HG03060 (cell line): ENCODE data around the gene ITGA5.
A peak's percentile ranks its signal among the peaks of the same experiment; 100 is the strongest.

Experiments
- ATAC-seq: cut with Tn5 transposase; IDR thresholded peaks from one replicate; pipeline ENCODE4 v1.9.1; 2021; ENCODE audit warnings: low read depth, moderate number of reproducible peaks; ENCODE audit not compliant: unreplicated experiment

ITGA5 gene

GRCh38 chr12:54374562-54375258 is 44.4 kb downstream of the ITGA5 start:
- ATAC-seq = no peak

DNA sequence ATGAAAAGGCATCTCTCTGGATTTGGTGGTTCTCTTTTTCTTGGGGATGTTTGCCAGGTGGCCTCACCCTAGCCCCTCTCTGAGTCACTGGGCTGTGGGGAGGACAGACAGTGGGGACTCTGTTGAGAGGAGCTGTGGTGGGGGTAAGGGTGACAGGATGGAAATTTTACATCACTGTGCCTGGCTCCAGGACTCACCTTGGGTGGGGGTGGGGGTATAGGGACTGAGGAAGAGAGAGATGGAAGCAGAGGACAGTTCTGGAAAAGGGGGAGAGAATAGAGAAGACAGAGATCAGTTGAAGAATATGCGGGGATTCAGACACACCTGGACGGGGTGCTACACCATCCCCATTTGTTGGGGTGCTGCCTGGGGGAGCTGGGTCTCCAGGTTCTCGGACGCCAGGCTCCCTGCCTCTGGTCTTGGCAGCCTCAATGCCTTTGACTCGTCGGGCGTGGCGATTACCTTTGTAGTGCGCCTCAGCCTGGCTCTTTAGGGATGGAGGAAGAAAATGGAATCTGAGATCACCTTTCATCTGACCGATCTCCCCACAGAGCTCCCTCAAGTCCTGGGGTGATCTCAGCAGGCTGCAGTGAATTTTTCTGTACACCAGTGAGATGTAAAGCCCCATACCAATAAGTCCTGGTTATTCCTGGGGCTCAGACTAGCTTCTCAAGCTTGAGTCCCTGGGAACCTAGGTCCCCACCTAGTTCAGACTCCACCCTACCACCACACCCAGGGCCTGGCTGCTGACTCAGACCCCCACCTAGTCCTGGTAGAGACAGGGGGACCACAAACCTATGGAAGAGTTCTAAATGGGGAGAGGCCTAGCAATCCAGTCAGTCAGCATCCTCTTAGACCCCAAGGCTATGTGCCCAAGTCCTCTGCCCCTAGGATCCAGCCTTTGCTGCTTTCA is 45.2 kb downstream of the ITGA5 start:
- no peak for ATAC-seq

DNA sequence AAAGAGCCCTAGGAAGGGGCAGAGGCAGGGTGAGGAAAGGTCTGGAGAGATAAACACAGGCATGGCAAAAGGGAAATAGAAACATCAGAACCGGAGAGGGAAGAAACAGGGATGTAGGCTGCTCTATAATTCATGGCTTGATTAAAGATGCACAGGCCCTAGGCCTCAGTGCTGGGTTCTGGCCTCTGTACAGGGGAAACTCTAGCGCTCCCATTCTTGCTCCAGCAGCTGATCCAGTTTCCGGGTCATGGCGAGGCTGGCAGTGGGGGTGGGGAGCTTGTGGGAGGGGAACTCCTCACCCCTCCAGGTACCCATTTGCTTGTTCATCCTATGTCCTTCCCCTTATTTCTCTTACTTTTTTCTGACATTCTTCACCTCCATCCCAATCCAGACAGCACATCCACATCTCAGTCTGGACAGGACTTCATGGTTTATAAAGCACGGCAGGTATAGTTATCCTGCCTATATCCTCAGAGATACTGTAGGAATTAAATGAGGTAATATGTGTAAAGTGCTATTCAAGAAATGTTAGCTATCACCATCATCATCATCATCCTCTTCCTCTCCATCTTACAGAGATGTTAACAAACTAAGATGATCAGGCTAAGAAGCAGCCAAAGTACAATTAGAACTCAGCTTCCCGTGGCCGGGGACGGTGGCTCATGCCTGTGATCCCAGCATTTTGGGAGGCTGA is 46.8 kb downstream of the ITGA5 start:
- no peak for ATAC-seq

DNA sequence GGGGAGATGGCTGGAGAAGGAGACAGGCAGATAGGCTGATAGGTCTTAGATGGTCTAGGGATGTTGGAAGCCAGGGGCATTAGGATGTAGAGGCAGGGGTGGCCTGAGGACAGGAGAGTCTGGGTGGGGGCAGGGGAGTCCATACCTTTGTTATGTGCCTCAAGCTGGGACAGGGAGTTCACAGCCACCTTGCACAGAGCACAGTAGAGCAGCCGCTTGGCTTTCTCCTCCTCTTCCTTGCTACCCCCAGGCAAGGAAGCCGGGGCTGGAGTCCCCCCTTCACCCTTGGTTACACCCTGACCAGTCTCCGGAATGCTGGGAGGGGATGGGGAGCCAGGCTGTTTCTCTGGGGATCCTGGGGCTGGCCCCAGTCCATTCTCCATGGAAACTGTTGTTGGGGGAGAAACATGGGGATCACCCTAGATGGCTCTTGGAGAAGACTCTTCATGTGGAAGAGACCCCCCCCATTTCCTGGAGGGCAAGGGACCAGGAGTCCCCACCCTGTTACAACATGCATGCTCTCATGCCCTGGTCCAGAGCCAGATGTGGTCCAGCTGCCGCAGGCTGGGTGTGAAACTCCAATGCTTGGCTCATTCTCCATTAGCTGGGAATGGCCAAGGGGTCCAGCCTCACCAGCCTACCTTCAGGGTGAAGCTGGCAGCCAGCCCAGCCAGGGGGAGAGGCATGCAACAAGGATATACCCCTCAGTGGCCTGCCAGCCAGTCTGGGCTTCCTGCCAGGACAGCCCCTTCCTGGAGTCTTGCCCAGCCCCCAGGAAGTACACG is 47.5 kb downstream of the ITGA5 start:
- ATAC-seq = no peak

DNA sequence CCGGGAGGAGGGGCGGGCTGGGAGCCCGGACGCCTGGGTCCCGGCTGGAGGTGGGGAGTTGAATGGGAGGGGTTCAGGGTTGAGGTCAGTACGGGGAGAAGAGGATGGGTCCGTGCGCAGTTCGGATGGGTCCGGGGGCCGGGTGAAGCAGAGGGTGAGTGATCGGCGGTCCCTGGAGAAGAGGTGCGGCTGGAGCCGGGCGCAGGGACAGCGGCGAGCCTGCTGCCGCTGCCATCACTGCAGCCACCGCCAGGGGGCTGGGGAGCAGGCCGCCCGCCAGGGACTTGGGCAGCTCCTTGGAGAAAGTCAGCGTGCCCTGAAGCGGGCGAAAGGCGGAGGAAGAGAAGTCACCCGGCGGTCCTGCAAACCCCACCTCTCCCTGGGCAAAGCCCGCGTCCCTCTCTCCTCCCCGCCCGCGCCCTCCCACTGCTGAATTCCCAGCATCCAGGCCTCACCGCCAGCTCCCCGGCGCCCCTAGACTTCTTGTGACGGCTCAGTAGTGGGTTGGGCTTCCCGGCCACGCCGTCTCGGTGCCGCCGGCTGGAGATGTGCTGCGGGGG is 48.8 kb downstream of the ITGA5 start:
- no peak for ATAC-seq

GRCh38 chr12:54369597-54370131 is 49.4 kb downstream of the ITGA5 start:
- no peak for ATAC-seq

GRCh38 chr12:54368709-54369596 is 50.1 kb downstream of the ITGA5 start:
- ATAC-seq = no peak

DNA sequence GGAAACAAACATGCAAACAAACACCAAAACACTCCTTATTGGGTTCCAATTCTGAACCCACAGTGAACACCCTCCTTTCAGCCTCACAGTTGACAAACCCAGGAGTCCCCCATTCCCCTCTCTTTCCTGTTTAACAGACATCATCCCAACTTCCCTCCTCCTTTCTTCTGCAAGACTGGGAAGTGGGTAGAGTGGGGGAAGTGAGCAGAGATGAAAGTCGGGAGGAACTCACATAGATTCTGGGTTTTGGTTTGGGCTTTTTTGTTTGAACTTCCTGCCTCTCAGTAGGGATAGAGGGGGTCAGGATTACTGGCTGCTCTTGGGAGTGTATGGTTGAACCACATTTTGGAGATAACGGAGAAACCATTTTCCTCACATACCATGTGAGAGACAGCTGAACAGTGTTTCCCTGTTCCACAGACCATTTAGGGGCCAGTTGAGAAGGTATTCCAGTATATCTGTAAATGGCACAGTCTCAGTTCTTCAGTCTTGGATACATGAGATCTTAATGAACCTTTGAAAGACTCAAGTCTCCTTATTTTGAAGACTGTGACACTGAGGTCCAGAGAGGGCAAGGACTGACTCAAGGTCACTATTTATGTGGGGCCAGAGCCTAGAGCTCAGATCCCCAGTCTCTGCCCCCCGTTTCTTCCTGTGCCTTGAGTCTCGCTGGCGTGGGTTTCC is 50.9 kb downstream of the ITGA5 start:
- ATAC-seq = no peak

DNA sequence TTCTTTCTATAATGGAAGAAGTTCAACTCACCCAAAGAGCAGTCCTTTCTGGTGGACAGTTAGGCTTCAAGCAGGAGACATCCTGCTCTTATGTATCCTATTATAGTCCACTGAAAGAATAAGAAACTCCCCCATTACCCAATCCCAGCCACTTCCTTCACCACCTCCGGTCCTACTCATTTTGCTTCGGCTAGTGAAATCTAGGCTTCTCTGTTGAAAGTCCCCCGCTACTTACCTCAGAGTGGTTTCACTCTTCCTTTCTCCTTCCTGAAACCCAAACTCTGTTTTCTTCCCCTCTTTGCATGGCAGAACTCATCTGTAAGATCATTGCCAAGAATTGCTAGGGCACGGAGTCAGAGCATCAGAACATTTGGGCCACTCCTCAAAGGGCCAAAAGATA is 54.7 kb downstream of the ITGA5 start, which contains the start of gene GPR84:
Gene GPR84, minus strand, starts transcription at position 74 of the 400 bp plus-strand sequence. CDS start 635 bp downstream, outside the sequence.
- ATAC-seq = no peak

DNA sequence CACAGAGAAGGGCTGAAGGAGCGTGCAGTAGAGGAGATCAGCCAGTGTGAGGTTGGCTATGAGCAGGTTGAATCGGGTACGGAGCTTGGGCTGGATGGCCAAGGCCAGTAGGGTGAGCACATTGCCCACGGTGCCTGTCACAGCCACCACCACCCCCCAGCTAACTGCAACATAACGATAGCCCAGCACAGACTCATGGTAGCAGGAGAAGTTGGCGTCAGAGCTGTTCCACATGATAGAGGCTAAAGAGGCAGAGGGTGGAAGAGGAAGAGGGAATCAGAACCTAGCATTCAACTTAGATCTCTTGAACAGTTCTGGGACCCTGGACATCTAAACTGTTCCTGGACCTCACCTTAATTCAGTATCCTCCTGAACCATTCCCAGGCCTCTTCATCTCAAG is 55.4 kb downstream of the ITGA5 start:
- ATAC-seq = no peak

DNA sequence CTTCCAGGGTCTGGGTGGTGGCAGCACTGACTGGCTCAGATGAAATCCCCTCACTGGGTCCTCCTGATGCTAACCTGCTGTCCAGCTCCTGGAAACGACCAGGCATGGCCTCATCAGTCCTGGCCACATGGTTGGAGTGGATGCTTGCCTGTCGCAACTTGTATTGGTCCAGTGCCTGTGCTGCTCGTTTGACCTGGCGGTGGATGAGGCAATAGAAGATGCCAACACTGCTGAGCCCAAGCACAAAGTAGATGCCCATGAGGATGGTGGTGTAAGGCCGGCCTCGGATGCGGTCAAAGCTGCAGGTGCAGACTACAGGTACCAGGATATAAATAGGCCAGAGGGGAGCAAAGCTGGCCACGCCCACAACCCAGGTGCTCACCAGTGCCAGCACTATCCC is 56.0 kb downstream of the ITGA5 start:
- no peak for ATAC-seq

GRCh38 chr12:54360717-54361456 is 58.2 kb downstream of the ITGA5 start:
- no peak for ATAC-seq

DNA sequence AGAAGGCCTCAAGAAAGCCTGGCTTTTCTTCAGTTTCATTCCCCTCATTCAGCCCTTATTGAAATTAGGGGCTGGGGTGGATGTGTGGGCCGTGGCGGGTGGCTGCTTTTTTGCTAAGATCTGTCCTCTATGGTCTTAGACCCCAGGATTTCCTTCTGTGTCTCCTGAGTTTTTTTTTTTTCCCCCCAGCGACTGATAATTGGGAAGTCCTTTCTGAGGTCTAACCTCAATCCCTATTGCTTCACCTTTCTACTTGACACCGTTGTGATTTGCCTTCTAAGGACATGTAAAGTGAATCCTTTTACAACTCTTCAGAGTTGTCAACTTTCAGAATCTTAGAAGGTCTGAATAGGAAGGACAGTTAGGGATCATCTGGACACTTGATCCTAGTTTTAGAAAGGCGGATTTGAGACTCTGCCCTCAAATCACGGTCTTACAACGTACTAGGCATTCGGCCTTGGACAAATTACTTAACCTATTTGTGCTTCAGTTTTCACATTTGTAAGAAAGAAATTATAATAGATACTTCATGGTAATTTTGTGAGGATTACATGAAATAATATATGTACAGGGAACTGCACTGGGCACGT is 59.2 kb downstream of the ITGA5 start:
- ATAC-seq = no peak

DNA sequence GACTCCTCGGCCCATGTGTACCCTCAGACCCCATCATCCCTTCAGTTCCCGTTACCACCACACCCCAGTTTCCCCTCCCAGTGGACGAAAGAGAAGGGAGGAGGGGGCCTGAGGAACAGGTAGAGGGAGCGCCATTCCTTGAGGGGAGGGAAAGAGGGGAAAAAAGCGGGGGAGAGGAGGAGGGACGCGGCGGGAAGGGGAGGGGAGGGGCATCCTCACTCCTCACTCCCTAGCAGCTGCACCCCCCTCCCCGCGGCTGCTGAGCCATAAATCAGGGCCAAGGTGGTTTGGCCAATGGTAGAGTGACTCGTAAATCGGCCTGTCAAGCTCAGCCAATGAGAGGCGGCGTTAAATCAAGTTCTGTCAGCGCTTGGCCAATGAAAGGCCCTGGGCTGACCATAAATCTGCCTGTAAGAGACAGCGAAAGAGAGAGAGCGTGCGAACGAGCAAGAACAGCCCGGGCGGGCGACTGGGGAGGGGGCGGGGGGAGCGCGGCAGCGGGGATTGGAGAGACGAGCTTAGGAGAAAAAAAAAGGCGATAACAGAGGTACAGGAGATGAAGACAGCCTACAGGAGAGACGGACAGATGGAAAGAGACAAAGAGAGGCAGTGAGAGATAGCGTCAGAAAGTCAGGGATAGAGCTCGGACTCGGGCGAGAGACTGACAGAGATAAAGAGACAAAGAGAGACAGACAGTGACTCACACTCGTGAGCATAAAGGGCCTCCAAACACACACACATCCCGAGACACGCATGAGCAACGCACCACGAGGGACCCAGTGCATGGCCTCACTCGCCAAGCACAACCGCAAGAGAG is 59.9 kb downstream of the ITGA5 start:
- peak; percentile 96 for ATAC-seq

DNA sequence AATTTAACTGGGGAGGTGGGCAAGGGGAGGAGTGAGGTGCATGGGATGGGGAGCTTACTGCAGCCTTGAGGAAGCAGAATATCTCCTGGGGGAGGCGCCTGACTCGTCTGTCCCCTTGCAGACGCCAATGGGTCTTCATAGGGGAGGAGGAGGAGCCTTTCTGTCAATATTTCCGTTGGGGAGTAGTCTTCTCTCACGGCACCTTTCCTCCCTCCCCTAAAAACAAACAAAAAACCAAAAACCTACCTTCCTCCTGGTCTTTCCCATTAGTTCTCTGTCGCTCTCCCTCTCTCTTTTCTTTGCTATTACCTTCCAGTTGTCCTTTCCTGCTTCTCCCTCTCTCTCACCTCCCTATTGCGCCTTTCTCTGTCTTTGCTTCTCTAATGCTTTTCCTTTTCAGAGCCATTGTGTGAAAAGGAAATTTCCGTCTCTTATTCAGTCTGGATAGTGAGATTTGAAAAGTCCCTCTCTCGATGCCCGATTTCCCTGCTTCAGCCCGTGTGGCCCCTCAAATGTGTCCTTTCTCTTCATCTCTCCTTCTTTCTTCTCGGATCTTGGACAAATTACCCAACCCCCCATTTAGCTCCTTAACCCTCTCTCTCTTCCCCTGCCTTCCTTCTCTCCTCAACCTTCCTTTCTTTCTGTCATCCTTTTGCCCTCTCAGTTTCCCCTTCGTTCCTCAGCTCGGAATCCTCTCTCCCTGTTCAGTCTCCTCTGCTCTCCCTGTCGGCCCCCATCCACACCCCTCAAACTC is 60.7 kb downstream of the ITGA5 start:
- no peak for ATAC-seq
